Heart left ventricle (tissue), 16 donors: ENCODE results near the gene NIT2. TPM values are rescaled to one million over a fixed set of nuclear protein-coding genes. Genes with fewer than 3 reads are reported as not detected.

ENCODE experiments used
- ATAC-seq, 4 donors: fragments of 200-7000 bp; cut with Tn5 transposase; one replicate each; pipeline ENCODE4 v1.9.1; 2020 to 2022; ENCODE audit warnings: moderate library complexity in 4 of 4, mild to moderate bottlenecking in 3 of 4, moderate number of reproducible peaks in 1 of 4
- DNase-seq, 5 donors: peaks; one replicate each; pipeline ENCODE4 v3.0.0-alpha.2; 2020
- H3K27ac ChIP-seq, 12 donors: fragments of 200-600 bp; sonication (generic) in 4 of 12; one replicate each; pipeline versions ENCODE4 v1.5.0 to v1.8.0; 2016 to 2022; ENCODE audit warnings: mild to moderate bottlenecking in 2 of 12
- H3K27me3 ChIP-seq, 9 donors: fragments of 200-600 bp; sonication (generic) in 2 of 9; one replicate each; pipeline versions ENCODE4 v1.5.1 to v1.8.0; 2016 to 2022; ENCODE audit warnings: mild to moderate bottlenecking in 3 of 9
- H3K36me3 ChIP-seq, 9 donors: fragments of 200-600 bp; sonication (generic) in 2 of 9; one replicate each; pipeline versions ENCODE4 v1.5.0 to v1.8.0; 2018 to 2022; ENCODE audit warnings: mild to moderate bottlenecking in 2 of 9
- H3K4me1 ChIP-seq, 12 donors: fragments of 200-600 bp; sonication (generic) in 4 of 12; one replicate each; pipeline versions ENCODE4 v1.5.0 to v1.8.0; 2016 to 2022; ENCODE audit warnings: mild to moderate bottlenecking in 3 of 12
- H3K4me3 ChIP-seq, 12 donors: fragments of 200-600 bp; sonication (generic) in 4 of 12; one replicate each; pipeline versions ENCODE4 v1.5.0 to v1.8.0; 2017 to 2022; ENCODE audit warnings: mild to moderate bottlenecking in 9 of 12, moderate library complexity in 4 of 12
- H3K9me3 ChIP-seq, 12 donors: fragments of 200-600 bp; sonication (generic) in 4 of 12; one replicate each; pipeline versions ENCODE4 v1.5.0 to v1.8.0; 2016 to 2022; ENCODE audit warnings: mild to moderate bottlenecking in 1 of 12
- CTCF ChIP-seq, 12 donors: fragments of 200-600 bp; sonication (generic) in 4 of 12; IDR thresholded peaks; one replicate each; pipeline versions ENCODE4 v1.5.0 to v1.8.0; 2018 to 2022; ENCODE audit warnings: antibody characterized with exemption in 12 of 12, mild to moderate bottlenecking in 5 of 12
- POLR2A ChIP-seq, 2 donors: fragments of 450-650 bp; IDR thresholded peaks; one replicate each; pipeline ENCODE4 v1.6.1; 2017; ENCODE audit warnings: antibody characterized with exemption in 2 of 2, mild to moderate bottlenecking in 2 of 2, moderate library complexity in 2 of 2
- WGBS, 4 donors: extraction: QIAGEN DNeasy Blood & Tissue Kit in 2 of 4; methylation state at CpG; one replicate each; pipeline versions ENCODE4 v1.1.5 to v1.1.7; 2013 to 2018; 5-methylcytosine and 5-hydroxymethylcytosine counted together
- intact Hi-C, 10 donors: fragments of 100-400 bp; cut with DNase I; formaldehyde crosslinking; loops; one replicate each; pipeline versions ENCODE4 v1.11.1 to v1.14.2; 2022
- polyA plus RNA-seq, 2 donors: library from polyadenylated mRNA; stranded (reverse); fragments of 200-250 nt; gene quantifications; one replicate each; pipeline ENCODE4 v1.2.3, GENCODE V29; 2013
- total RNA-seq, 9 donors: library from RNA; depleted of rRNA in 2 of 9; stranded (reverse); fragments of >200 nt in 2 of 9; fragmentation: NEBNext Ultra II Directional in 3 of 9; extraction: Animal tissue kit (Norgen Biotek cat#: 25700) in 3 of 9; gene quantifications; one replicate each; pipeline versions ENCODE4 v1.1.0 to v1.2.4, GENCODE V29; 2016 to 2023
- donor health status: ischemic (EF 13 %, LVEDD 7.1; RV severe dilation, severe dysfunction).
- donor health status: healthy with polysubstance abuse.
- donor health status: DM: no; HTN: yes; CAD: no.
- donor health status: DM: no; HTN: no; CAD: no.
- donor health status: ischemic (EF 25% LVEDD 6.9; RV normal size, moderate dysfunction).
- donor health status: ischemic (EF 25% LVEDD 5.7; RV mildly dilated, moderate dysfunction).
- donor health status: healthy.
- donor health status: DM: yes; HTN: yes; CAD: no.
- donor health status: ischemic (EF 35%, LVEDD 5.7; RV mildly dilated, moderate dysfunction).
- donor health status: nonischemic (EF 11% LVEDD 7.7; RV severe dilation, severe dysfunction).
- donor health status: DM: yes; HTN: yes; CAD: no.
- donor health status: PGD.
- donor health status: ischemic (EF 29% LVEDD 5.4; RV normal size, mild dysfunction).
- donor health status: nonischemic (EF 23%, LVEDD 6.1; RV moderate dilation, normal function).

Gene NIT2
- total and polyA plus RNA-seq, 11 donors = 11.6 to 50.9 (median 31.1) TPM

- intact Hi-C loops = no loop called here
- no peak for TF ChIP-seq POLR2A (IDR thresholded peaks at IDR 0.05)
- no peak for TF ChIP-seq CTCF (IDR thresholded peaks at IDR 0.05)
- Histone ChIP-seq H3K9me3 (no peaks in the 10 kb centered on the region), H3K27ac (no peak overlapping the region), H3K4me1 (peaks cover 0 to 8% (median 0%) of the 10 kb centered on the region in 12 donors), H3K27me3 (no peaks in the 10 kb centered on the region), H3K4me3 (no peak overlapping the region), H3K36me3 (peaks cover 0 to 85% (median 76%) of the 10 kb centered on the region in 9 donors)
- DNase-seq (no peak), ATAC-seq (peak in 1 of 4 donors; percentile 26)
- WGBS, 4 donors = 83 to 93% (median 92%) methylated on average over 10 of the region's 10 CpGs
Observed at GRCh38 chr3:100352296-100353231, 18.0 kb downstream of the NIT2 start.

- Histone ChIP-seq H3K27ac (no peak overlapping the region), H3K4me1 (peaks cover 0 to 8% (median 0%) of the 10 kb centered on the region in 12 donors), H3K36me3 (peaks cover 0 to 79% (median 67%) of the 10 kb centered on the region in 9 donors), H3K9me3 (no peaks in the 10 kb centered on the region), H3K4me3 (no peak overlapping the region), H3K27me3 (no peaks in the 10 kb centered on the region)
- intact Hi-C loops = no loop called here
- TF ChIP-seq CTCF (IDR thresholded peaks at IDR 0.05) (no peak), POLR2A (IDR thresholded peaks at IDR 0.05) (no peak)
- 93 to 97% (median 94%) methylated on average over 3 of the region's 3 CpGs for WGBS, 4 donors
- DNase-seq (no peak), ATAC-seq (no peak)
Observed at GRCh38 chr3:100354850-100355249, 20.3 kb downstream of the NIT2 start.

GRCh38 chr3:100358413-100358812, 23.9 kb downstream of the NIT2 start:
- DNase-seq = no peak
- no peak for TF ChIP-seq POLR2A (IDR thresholded peaks at IDR 0.05)
- no peak for TF ChIP-seq CTCF (IDR thresholded peaks at IDR 0.05)
- H3K27me3 ChIP-seq = no peaks in the 10 kb centered on the region
- H3K27ac ChIP-seq = no peak overlapping the region
- 91 to 96% (median 93%) methylated on average over 2 of the region's 2 CpGs for WGBS, 4 donors
- ATAC-seq = no peak
- no peak overlapping the region for H3K4me3 ChIP-seq
- no peaks in the 10 kb centered on the region for H3K4me1 ChIP-seq
- H3K36me3 ChIP-seq = peaks cover 2 to 92% (median 78%) of the 10 kb centered on the region in 9 donors
- intact Hi-C loops = no loop called here
- peaks cover 0 to 12% (median 2%) of the 10 kb centered on the region in 12 donors for H3K9me3 ChIP-seq

- Histone ChIP-seq H3K27me3 (no peaks in the 10 kb centered on the region), H3K9me3 (peaks cover 0 to 12% (median 2%) of the 10 kb centered on the region in 12 donors), H3K36me3 (peaks cover 2 to 92% (median 78%) of the 10 kb centered on the region in 9 donors), H3K27ac (no peak overlapping the region), H3K4me3 (no peak overlapping the region), H3K4me1 (no peaks in the 10 kb centered on the region)
- WGBS, 4 donors = 94 to 97% (median 95%) methylated on average over 3 of the region's 3 CpGs
- intact Hi-C loops = no loop called here
- no peak for DNase-seq
- TF ChIP-seq POLR2A (IDR thresholded peaks at IDR 0.05) = no peak
- TF ChIP-seq CTCF (IDR thresholded peaks at IDR 0.05) = no peak
- ATAC-seq = no peak
Observed at GRCh38 chr3:100359035-100359434, 24.5 kb downstream of the NIT2 start.
